SK-N-SH (cell line): Measurements from ENCODE around the gene DGLUCY.

Experiments
- EZH2phosphoT487 ChIP-seq: fragments of 200-600 bp; sonication (generic); IDR thresholded peaks from 2 replicates; pipeline ENCODE4 v1.6.1; 2017; ENCODE audit warnings: low read depth, mixed run types, mild to moderate bottlenecking, antibody characterized with exemption, moderate library complexity, borderline replicate concordance
- FOXJ3 ChIP-seq: sonication (generic); formaldehyde crosslinking; IDR thresholded peaks from 2 replicates; pipeline ENCODE4 v1.5.1; 2020; ENCODE audit warnings: mild to moderate bottlenecking, missing genetic modification reagents
- NRF1 ChIP-seq: IDR thresholded peaks from 2 replicates; pipeline ENCODE4 v1.6.1; 2012; ENCODE audit warnings: low read depth, mild to moderate bottlenecking, low read length
- POLR2AphosphoS5 ChIP-seq: IDR thresholded peaks from 2 replicates; pipeline ENCODE4 v1.6.1; 2012; ENCODE audit warnings: low read depth, low read length
- SMC3 ChIP-seq: IDR thresholded peaks from 2 replicates; pipeline ENCODE4 v1.6.1; 2012; ENCODE audit warnings: low read depth, low read length, improper control_type of control experiment
- TAF1 ChIP-seq: IDR thresholded peaks from 2 replicates; pipeline ENCODE4 v1.6.1; 2012; ENCODE audit warnings: low read depth, mild to moderate bottlenecking, low read length, moderate library complexity, borderline replicate concordance
- TF ChIP-seq, protein P1 (sequence below): fragments of 200-600 bp; sonication (generic); IDR thresholded peaks from 2 replicates; pipeline ENCODE4 v1.6.1; 2017; ENCODE audit warnings: antibody characterized with exemption, mild to moderate bottlenecking, moderate library complexity

DNA sequence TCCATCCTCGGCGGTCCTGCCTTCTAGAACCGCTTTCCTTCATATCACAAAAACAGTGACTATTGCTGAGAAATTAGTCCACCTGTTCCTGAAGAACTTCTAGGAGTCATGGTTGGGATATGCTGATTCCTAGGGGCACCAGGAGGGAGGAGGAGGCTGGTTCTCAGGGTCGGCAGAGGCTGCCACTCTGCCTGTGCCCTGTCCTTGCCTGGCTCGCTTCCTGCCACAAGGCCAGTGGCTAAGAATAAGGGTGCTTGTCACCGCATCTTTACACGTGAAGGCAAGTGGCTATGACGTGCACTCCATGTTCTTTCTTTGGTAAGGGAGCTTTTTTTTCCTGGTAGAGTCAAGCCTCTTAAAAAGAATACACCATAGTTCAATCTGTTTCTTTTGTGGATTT, 18.7 kb upstream of the DGLUCY start:
- TF ChIP-seq, protein P1, sequence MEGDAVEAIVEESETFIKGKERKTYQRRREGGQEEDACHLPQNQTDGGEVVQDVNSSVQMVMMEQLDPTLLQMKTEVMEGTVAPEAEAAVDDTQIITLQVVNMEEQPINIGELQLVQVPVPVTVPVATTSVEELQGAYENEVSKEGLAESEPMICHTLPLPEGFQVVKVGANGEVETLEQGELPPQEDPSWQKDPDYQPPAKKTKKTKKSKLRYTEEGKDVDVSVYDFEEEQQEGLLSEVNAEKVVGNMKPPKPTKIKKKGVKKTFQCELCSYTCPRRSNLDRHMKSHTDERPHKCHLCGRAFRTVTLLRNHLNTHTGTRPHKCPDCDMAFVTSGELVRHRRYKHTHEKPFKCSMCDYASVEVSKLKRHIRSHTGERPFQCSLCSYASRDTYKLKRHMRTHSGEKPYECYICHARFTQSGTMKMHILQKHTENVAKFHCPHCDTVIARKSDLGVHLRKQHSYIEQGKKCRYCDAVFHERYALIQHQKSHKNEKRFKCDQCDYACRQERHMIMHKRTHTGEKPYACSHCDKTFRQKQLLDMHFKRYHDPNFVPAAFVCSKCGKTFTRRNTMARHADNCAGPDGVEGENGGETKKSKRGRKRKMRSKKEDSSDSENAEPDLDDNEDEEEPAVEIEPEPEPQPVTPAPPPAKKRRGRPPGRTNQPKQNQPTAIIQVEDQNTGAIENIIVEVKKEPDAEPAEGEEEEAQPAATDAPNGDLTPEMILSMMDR, result no peak
- TF ChIP-seq EZH2phosphoT487 (no peak), SMC3 (no peak), FOXJ3 (CRISPR knock-in tag) (no peak), NRF1 (no peak), TAF1 (no peak), POLR2AphosphoS5 (no peak)
